OCI-LY7 (cell line): ENCODE measurements around the gene NACC2.
A peak's percentile ranks its signal among the peaks of the same experiment; 100 is the strongest.

ENCODE experiments used
- EZH2phosphoT487 ChIP-seq: fragments of 200-600 bp; sonication (generic); IDR thresholded peaks from 2 replicates; pipeline ENCODE4 v1.6.1; 2018; ENCODE audit warnings: low read depth, borderline replicate concordance, mild to moderate bottlenecking, mixed run types, antibody characterized with exemption, low read length, moderate library complexity, mixed read lengths
- TF ChIP-seq, protein P1 (sequence below): fragments of 200-600 bp; sonication (generic); conservative IDR thresholded peaks from 2 replicates; pipeline ENCODE4 v1.5.1; 2014; ENCODE audit warnings: mild to moderate bottlenecking, antibody characterized with exemption, low read length, moderate library complexity, mixed read lengths

DNA sequence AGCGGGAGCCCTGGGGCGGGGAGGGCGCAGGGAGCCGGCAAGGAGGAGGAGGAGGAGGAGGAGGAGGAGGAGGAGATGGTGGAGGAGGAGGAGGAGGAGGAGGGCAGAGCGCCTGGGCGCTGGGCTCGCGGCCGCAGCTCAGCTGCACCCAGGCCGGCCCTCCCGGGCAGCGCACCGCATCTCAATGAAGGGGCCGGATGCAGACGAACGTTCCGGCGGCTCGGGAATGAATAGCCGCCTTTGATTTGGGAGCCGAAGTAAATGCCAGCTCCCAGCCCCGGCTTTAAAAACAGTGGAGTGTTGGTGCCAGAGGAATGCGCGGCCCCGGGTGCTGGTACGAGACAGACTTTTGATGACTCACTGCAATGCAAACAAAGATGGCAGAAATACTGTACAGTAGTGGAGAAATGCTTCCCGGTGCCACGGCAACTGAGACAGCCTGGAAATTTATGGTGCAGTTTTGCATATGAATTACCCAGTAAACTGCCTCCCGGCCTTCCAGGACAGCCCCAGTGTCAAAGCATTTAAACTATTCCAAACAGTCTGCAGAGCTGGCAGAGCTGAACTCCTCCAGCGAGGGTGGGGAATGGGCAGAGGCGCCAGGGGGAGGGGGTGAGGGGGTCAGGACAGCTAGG, 43.1 kb downstream of the NACC2 start:
- TF ChIP-seq EZH2phosphoT487: peak; percentile 95; the same call in 1 of the 2 replicates
- TF ChIP-seq, protein P1, sequence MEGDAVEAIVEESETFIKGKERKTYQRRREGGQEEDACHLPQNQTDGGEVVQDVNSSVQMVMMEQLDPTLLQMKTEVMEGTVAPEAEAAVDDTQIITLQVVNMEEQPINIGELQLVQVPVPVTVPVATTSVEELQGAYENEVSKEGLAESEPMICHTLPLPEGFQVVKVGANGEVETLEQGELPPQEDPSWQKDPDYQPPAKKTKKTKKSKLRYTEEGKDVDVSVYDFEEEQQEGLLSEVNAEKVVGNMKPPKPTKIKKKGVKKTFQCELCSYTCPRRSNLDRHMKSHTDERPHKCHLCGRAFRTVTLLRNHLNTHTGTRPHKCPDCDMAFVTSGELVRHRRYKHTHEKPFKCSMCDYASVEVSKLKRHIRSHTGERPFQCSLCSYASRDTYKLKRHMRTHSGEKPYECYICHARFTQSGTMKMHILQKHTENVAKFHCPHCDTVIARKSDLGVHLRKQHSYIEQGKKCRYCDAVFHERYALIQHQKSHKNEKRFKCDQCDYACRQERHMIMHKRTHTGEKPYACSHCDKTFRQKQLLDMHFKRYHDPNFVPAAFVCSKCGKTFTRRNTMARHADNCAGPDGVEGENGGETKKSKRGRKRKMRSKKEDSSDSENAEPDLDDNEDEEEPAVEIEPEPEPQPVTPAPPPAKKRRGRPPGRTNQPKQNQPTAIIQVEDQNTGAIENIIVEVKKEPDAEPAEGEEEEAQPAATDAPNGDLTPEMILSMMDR: no peak
